CD4-positive, CD25-positive, alpha-beta regulatory T cell (primary cell): Measurements from ENCODE around the gene TULP3. TPM values are rescaled to one million over a fixed set of nuclear protein-coding genes. Genes with fewer than 3 reads are reported as not detected.

ENCODE experiments used
- ATAC-seq, 2 donors: fragments of 150-1000 bp; cut with Tn5 transposase; one replicate each; pipeline ENCODE4 v1.10.0; 2021; ENCODE audit warnings: low read depth in 2 of 2, moderate number of reproducible peaks in 2 of 2, moderate library complexity in 1 of 2
- DNase-seq, 3 donors: peaks; one replicate each; pipeline versions ENCODE4 v3.0.0 to v3.0.0-alpha.2; 2012 to 2022; ENCODE audit warnings: mixed read lengths in 1 of 3
- H3K27ac ChIP-seq: one replicate; pipeline ENCODE4 v1.7.0; 2013; ENCODE audit warnings: mild to moderate bottlenecking, low read length; ENCODE audit not compliant: insufficient read depth, poor library complexity, severe bottlenecking
- H3K27me3 ChIP-seq: one replicate; pipeline ENCODE4 v1.7.0; 2013; ENCODE audit warnings: low read length; ENCODE audit not compliant: control insufficient read depth, insufficient read depth
- H3K36me3 ChIP-seq: one replicate; pipeline ENCODE4 v1.7.0; 2013; ENCODE audit warnings: mild to moderate bottlenecking, low read length, moderate library complexity; ENCODE audit not compliant: control insufficient read depth, insufficient read depth
- H3K4me1 ChIP-seq: 2 replicates; pipeline ENCODE4 v1.7.0; 2013; ENCODE audit warnings: mild to moderate bottlenecking, low read length; ENCODE audit not compliant: insufficient read depth, control insufficient read depth, poor library complexity, severe bottlenecking
- H3K4me3 ChIP-seq: one replicate; pipeline ENCODE4 v1.7.0; 2013; ENCODE audit warnings: low read depth, mild to moderate bottlenecking, low read length, moderate library complexity
- H3K9me3 ChIP-seq, 2 experiments: 1 replicate in 1 of 2; 2 replicates in 1 of 2; pipeline ENCODE4 v1.7.0; 2013; ENCODE audit warnings: low read length in 2 of 2, mild to moderate bottlenecking in 1 of 2, moderate library complexity in 1 of 2; ENCODE audit not compliant: control insufficient read depth in 2 of 2
- H3K27ac Mint-ChIP-seq, 3 donors: one replicate each; pipeline ENCODE4 v1.8.0; 2020 to 2022; ENCODE audit warnings: mild to moderate bottlenecking in 3 of 3, mixed read lengths in 3 of 3, moderate library complexity in 2 of 3
- H3K27me3 Mint-ChIP-seq: one replicate; pipeline ENCODE4 v1.8.0; 2022; ENCODE audit warnings: mild to moderate bottlenecking, mixed read lengths
- H3K36me3 Mint-ChIP-seq: one replicate; pipeline ENCODE4 v1.8.0; 2020; ENCODE audit warnings: mixed read lengths
- H3K4me1 Mint-ChIP-seq, 4 donors: one replicate each; pipeline ENCODE4 v1.8.0; 2020 to 2022; ENCODE audit warnings: mixed read lengths in 4 of 4, mild to moderate bottlenecking in 1 of 4
- H3K4me3 Mint-ChIP-seq, 4 donors: one replicate each; pipeline ENCODE4 v1.8.0; 2020 to 2022; ENCODE audit warnings: mild to moderate bottlenecking in 4 of 4, mixed read lengths in 4 of 4, moderate library complexity in 3 of 4
- H3K9me3 Mint-ChIP-seq, 7 donors: one replicate each; pipeline ENCODE4 v1.8.0; 2020 to 2022; ENCODE audit warnings: mixed read lengths in 7 of 7, mild to moderate bottlenecking in 3 of 7, moderate library complexity in 2 of 7
- polyA plus RNA-seq, 4 donors: library from polyadenylated mRNA; unstranded; fragments of 300-500 nt; fragmentation: Illumina TruSeq; gene quantifications; one replicate each; pipeline ENCODE4 v1.2.3, GENCODE V29; 2021
- total RNA-seq: library from RNA; stranded (reverse); gene quantifications from one replicate; pipeline ENCODE4 v1.2.3, GENCODE V29; 2022

TULP3 gene
- total and polyA plus RNA-seq, 5 donors from 2014 or later, result 2.4 to 7.7 (median 5.7) TPM

GRCh38 chr12:2922329-2922728, 31.6 kb downstream of the TULP3 start:
- Mint-ChIP-seq H3K9me3 (no peaks in the 10 kb centered on the region), H3K4me1 (peaks cover 0 to 6% (median 5%) of the 10 kb centered on the region in 4 donors), H3K27me3 (no peaks in the 10 kb centered on the region), H3K27ac (no peak overlapping the region), H3K4me3 (no peak overlapping the region), H3K36me3 (peaks cover 38% of the 10 kb centered on the region)
- no peak overlapping the region for H3K27ac ChIP-seq
- no peaks in the 10 kb centered on the region for H3K27me3 ChIP-seq
- peaks cover 8% of the 10 kb centered on the region for H3K36me3 ChIP-seq
- H3K4me1 ChIP-seq, result no peaks in the 10 kb centered on the region
- no peak for ATAC-seq
- DNase-seq, result no peak
- no peak overlapping the region for H3K4me3 ChIP-seq
- no peaks in the 10 kb centered on the region for H3K9me3 ChIP-seq

- Histone ChIP-seq H3K4me3 (no peak overlapping the region), H3K9me3 (no peaks in the 10 kb centered on the region), H3K4me1 (no peaks in the 10 kb centered on the region), H3K27me3 (no peaks in the 10 kb centered on the region), H3K36me3 (peaks cover 8% of the 10 kb centered on the region), H3K27ac (no peak overlapping the region)
- no peak for ATAC-seq
- H3K9me3 Mint-ChIP-seq, result no peaks in the 10 kb centered on the region
- DNase-seq, result no peak
- no peaks in the 10 kb centered on the region for H3K27me3 Mint-ChIP-seq
- no peak overlapping the region for H3K4me3 Mint-ChIP-seq
- H3K36me3 Mint-ChIP-seq, result peaks cover 43% of the 10 kb centered on the region
- peak overlapping the region in 1 of 3 donors; percentile 14 for H3K27ac Mint-ChIP-seq
- peaks cover 0 to 11% (median 5%) of the 10 kb centered on the region in 4 donors for H3K4me1 Mint-ChIP-seq
Observed at GRCh38 chr12:2923057-2923456, 32.4 kb downstream of the TULP3 start.

- Mint-ChIP-seq H3K9me3 (no peaks in the 10 kb centered on the region), H3K4me1 (peaks cover 0 to 11% (median 5%) of the 10 kb centered on the region in 4 donors), H3K4me3 (no peak overlapping the region), H3K27me3 (no peaks in the 10 kb centered on the region), H3K36me3 (peaks cover 44% of the 10 kb centered on the region), H3K27ac (no peak overlapping the region)
- Histone ChIP-seq H3K36me3 (peaks cover 8% of the 10 kb centered on the region), H3K9me3 (no peaks in the 10 kb centered on the region), H3K4me3 (no peak overlapping the region), H3K27ac (no peak overlapping the region), H3K27me3 (no peaks in the 10 kb centered on the region), H3K4me1 (no peaks in the 10 kb centered on the region)
- no peak for DNase-seq
- ATAC-seq, result no peak
Observed at GRCh38 chr12:2924019-2924418, 33.3 kb downstream of the TULP3 start.

- H3K27me3 Mint-ChIP-seq, result no peaks in the 10 kb centered on the region
- no peaks in the 10 kb centered on the region for H3K27me3 ChIP-seq
- no peaks in the 10 kb centered on the region for H3K9me3 Mint-ChIP-seq
- H3K4me3 Mint-ChIP-seq, result peak overlapping the region in 1 of 4 donors; percentile 5
- H3K4me1 ChIP-seq, result no peaks in the 10 kb centered on the region
- no peak for ATAC-seq
- H3K4me1 Mint-ChIP-seq, result peaks cover 0 to 11% (median 4%) of the 10 kb centered on the region in 4 donors
- no peak overlapping the region for H3K4me3 ChIP-seq
- H3K36me3 Mint-ChIP-seq, result peaks cover 41% of the 10 kb centered on the region
- no peak overlapping the region for H3K27ac ChIP-seq
- peaks cover 8% of the 10 kb centered on the region for H3K36me3 ChIP-seq
- no peaks in the 10 kb centered on the region for H3K9me3 ChIP-seq
- H3K27ac Mint-ChIP-seq, result peak overlapping the region in 2 of 3 donors; percentile 9 to 52
- DNase-seq, result peak in 1 of 3 donors; percentile 61
Observed at GRCh38 chr12:2925322-2925995, 34.8 kb downstream of the TULP3 start.

GRCh38 chr12:2930865-2931264, 40.2 kb downstream of the TULP3 start:
- peaks cover 23% of the 10 kb centered on the region for H3K36me3 ChIP-seq
- H3K27ac Mint-ChIP-seq, result no peak overlapping the region

GRCh38 chr12:2933586-2933985, 42.9 kb downstream of the TULP3 start:
- no peaks in the 10 kb centered on the region for H3K27me3 ChIP-seq
- no peaks in the 10 kb centered on the region for H3K9me3 Mint-ChIP-seq
- H3K27me3 Mint-ChIP-seq, result no peaks in the 10 kb centered on the region
- no peak overlapping the region for H3K4me3 ChIP-seq
- H3K36me3 ChIP-seq, result peaks cover 28% of the 10 kb centered on the region
- ATAC-seq (no peak), DNase-seq (no peak)
- no peak overlapping the region for H3K27ac ChIP-seq
- no peak overlapping the region for H3K27ac Mint-ChIP-seq
- no peaks in the 10 kb centered on the region for H3K4me1 ChIP-seq
- no peaks in the 10 kb centered on the region for H3K4me1 Mint-ChIP-seq
- H3K36me3 Mint-ChIP-seq, result peaks cover 40% of the 10 kb centered on the region
- H3K9me3 ChIP-seq, result no peaks in the 10 kb centered on the region
- no peak overlapping the region for H3K4me3 Mint-ChIP-seq

More at GRCh38 chr12:2930865-2931264, 40.2 kb downstream of the TULP3 start:
- Mint-ChIP-seq H3K36me3 (peaks cover 44% of the 10 kb centered on the region), H3K4me3 (no peak overlapping the region), H3K27me3 (no peaks in the 10 kb centered on the region), H3K4me1 (peaks cover 0 to 5% (median under 1%) of the 10 kb centered on the region in 4 donors), H3K9me3 (no peaks in the 10 kb centered on the region)
- ATAC-seq, result no peak
- no peaks in the 10 kb centered on the region for H3K4me1 ChIP-seq
- no peak for DNase-seq
- no peak overlapping the region for H3K4me3 ChIP-seq
- no peak overlapping the region for H3K27ac ChIP-seq
- H3K9me3 ChIP-seq, result no peaks in the 10 kb centered on the region
- H3K27me3 ChIP-seq, result no peaks in the 10 kb centered on the region

GRCh38 chr12:2934371-2934770, 43.7 kb downstream of the TULP3 start:
- no peaks in the 10 kb centered on the region for H3K27me3 Mint-ChIP-seq
- ATAC-seq (no peak), DNase-seq (no peak)
- H3K4me3 Mint-ChIP-seq, result no peak overlapping the region
- H3K9me3 Mint-ChIP-seq, result no peaks in the 10 kb centered on the region
- H3K9me3 ChIP-seq, result no peaks in the 10 kb centered on the region
- no peak overlapping the region for H3K27ac Mint-ChIP-seq
- no peaks in the 10 kb centered on the region for H3K4me1 Mint-ChIP-seq
- H3K27me3 ChIP-seq, result no peaks in the 10 kb centered on the region
- peaks cover 33% of the 10 kb centered on the region for H3K36me3 ChIP-seq
- no peak overlapping the region for H3K27ac ChIP-seq
- peaks cover 44% of the 10 kb centered on the region for H3K36me3 Mint-ChIP-seq
- H3K4me3 ChIP-seq, result no peak overlapping the region
- no peaks in the 10 kb centered on the region for H3K4me1 ChIP-seq

GRCh38 chr12:2936301-2936700, 45.6 kb downstream of the TULP3 start:
- H3K9me3 Mint-ChIP-seq, result no peaks in the 10 kb centered on the region
- no peaks in the 10 kb centered on the region for H3K9me3 ChIP-seq
- DNase-seq (no peak), ATAC-seq (no peak)
- H3K27me3 Mint-ChIP-seq, result no peaks in the 10 kb centered on the region
- H3K4me1 Mint-ChIP-seq, result no peaks in the 10 kb centered on the region
- H3K4me3 ChIP-seq, result no peak overlapping the region
- no peaks in the 10 kb centered on the region for H3K27me3 ChIP-seq
- H3K36me3 ChIP-seq, result peaks cover 31% of the 10 kb centered on the region
- H3K27ac Mint-ChIP-seq, result no peak overlapping the region
- peaks cover 36% of the 10 kb centered on the region for H3K36me3 Mint-ChIP-seq
- H3K27ac ChIP-seq, result no peak overlapping the region
- no peak overlapping the region for H3K4me3 Mint-ChIP-seq
- H3K4me1 ChIP-seq, result no peaks in the 10 kb centered on the region
